GM19395 (cell line): ENCODE measurements around the gene GNG2.

Experiments
- ATAC-seq: cut with Tn5 transposase; IDR thresholded peaks from one replicate; pipeline ENCODE4 v1.9.1; 2021; ENCODE audit warnings: mild to moderate bottlenecking, moderate library complexity; ENCODE audit not compliant: unreplicated experiment

GNG2 gene

GRCh38 chr14:51855234-51855633 is 5.2 kb upstream of the GNG2 start:
- no peak for ATAC-seq

GRCh38 chr14:51856792-51857296 is 3.6 kb upstream of the GNG2 start:
- ATAC-seq = no peak

DNA sequence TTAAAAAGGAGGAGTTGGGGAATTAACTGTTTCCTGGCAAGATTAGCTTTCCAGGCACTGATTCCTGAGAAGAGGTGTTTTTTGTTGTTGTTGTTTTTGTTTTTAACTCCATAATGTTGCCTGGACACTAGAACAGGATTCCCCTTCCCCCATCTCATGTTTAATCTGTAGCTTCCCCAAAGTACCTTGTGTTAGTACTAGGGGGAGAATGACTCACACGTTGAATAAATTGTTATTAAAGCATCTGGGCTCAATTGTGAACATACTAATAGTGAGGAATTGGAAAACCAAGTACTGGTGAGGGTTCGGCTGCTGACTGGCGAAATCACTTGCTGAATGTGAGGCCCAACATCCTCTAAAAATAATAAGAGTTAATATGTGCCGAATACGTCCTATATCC is 1.3 kb upstream of the GNG2 start:
- ATAC-seq = no peak

DNA sequence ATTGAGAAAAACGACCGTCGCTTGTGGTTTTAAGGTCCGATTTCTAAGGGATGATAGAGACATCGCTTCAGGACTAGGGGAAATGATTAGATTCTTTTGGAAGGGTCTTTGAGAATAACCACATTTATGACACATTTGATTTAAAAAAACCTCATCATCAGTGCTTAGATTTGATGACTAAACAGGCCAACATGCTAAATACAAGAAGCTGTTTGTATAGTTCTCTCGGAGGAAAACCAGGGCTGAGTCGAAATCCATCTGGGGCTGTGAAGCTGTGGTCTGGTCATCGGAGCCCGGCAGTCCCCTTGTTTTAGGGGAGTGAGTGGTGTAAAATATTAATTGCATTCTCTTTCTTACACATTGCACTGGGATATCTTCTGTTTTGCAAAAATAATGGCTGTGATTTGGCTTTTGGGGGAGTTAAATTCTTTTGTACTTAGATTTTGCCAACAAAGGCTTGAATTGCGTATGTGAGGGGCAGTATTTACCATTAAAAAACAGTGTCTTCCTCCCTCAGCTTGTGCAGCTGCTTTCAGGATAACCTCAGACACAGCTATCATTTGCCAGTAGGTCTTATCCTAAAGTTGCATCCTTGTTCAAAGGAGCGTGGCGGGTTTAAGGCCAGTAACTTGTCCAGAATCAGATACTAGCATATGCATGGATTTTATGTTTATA is 550 bp downstream of the GNG2 start:
- peak; percentile 31 for ATAC-seq

DNA sequence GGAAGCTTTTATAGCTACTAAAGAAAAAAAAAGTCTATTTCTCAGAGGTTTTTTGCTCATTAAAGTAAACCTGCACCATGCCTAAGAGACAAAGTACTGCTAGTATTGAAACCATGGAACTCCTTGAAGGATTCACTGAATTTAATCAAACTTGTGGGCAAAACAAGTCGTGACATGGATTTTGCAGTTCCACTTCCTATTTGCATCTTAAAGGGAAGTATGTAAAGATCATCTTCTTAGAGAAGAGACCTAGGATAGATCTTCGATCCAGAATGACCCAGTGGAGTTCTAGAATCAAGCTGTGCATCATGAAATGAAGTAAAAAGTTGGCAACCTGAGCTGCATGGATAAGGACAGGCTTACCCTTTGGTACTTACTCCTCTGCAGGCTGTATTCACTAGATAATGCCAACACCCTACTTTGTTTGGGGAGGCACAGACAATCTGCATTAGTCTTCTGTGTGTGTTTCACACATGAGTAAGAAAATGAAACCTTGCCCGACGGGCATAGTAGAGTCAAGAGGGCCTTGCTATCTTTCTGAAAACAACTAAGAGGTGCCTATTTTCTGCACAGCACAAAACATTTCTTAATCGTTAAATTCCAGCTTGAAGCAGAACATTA is 1.9 kb downstream of the GNG2 start:
- ATAC-seq = no peak

DNA sequence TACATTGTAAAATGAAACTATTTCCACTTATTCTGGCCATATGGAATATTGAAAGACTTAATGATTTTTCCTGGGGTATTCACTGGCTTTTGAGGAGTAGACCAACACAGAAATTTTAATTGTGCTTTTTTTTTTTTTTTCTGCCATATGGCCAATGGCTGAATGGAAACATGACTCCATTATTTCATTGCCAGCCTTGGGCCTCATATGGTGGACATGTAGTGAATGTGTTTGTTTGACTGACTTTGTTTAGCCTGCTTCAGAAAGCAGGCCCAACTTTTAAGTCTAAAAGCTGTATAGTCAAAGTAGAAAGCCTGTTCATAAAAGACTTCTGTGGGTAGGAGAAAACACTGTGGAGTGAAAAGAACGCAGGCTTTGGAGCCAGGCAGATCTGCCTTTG is 2.4 kb downstream of the GNG2 start:
- ATAC-seq = no peak

GRCh38 chr14:51865953-51866747 is 5.7 kb downstream of the GNG2 start:
- peak; percentile 58 for ATAC-seq

DNA sequence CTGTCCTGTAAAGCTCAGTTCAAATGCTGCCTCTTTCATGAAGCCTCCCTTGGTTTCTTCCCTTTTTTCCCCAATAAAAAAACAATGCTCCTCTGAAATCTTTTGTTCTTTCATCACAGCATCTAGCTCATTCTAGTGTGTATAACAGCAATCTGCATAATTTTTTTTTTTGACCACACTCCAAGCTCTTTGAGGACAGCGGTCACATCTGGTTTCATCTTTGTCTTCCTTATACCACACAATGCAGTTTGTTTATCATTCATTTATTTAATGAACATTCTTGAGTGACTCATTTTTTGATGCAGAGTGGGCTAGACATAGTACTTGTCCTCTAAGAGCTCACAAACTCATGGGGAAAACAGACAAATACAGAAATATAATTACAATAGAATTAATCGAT is 7.3 kb downstream of the GNG2 start:
- ATAC-seq = no peak

GRCh38 chr14:51868405-51868804 is 8.0 kb downstream of the GNG2 start:
- no peak for ATAC-seq

DNA sequence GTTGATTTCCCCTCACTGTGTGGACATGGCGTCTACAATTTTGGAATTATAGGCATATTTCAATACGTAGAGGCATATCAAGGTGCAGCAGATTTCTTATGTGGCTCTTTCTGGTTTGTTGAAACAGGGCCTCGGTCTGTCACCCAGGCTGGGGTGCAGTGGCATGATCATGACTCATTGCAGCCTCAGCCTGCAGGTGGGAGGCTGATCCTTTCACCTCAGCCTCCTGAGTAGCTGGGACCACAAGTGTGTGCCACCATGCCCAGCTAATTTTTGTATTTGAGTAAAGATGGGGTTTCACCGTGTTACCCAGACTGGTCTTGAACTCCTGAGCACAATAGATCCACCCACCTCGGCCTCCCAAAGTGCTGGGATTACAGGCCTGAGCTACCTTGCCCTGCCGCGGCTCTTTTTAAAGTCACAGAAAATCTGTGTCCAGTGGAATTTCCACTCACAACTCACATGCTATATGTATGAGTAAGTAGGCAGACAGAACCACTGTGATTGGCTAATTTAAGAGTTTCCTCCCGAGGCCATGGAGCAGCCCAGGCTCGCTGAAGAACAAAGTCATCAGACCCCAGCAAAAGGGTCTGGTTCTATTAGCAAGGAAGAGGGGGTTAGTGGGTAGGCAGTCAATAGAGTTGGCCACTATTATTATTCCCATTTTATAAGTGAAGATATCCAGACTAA is 9.1 kb downstream of the GNG2 start:
- no peak for ATAC-seq

DNA sequence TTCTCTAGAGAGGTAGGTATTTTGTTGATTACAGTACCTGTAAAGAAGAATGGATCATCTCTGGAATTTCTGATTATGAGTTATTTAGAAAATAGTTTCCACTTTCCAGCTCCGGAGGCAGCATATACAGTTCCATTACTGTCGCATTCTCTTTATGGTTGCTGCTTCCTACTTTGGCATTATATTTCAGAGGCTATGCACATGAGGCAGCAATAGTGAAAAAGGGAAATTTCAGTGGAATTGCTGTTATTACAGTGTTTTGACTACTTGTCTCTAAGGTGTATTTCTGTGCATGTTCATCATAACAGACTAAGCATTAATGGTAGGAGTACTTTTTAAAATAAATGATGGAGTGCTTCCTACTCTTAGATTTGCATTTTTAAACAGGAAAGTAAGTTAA is 10.2 kb downstream of the GNG2 start:
- no peak for ATAC-seq

DNA sequence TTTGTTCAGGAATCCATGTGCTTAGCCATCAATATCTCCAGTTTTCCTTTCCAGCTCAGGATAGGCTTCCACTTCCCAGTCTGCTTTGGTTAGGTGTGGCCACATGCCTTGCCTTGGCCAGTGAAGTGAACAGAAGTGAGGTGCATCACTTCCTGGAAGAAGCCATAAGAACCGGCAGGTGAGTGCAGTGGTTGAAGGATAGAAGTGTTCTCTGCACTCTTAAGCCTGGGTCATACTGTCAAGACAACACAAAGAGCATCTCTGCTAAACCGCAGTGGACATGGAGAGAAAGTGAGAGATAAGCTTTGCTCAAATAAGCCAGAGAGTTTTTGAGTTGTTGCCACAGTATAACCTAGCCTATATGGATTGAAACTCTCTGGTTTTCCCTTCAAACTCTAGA is 11.4 kb downstream of the GNG2 start:
- no peak for ATAC-seq

DNA sequence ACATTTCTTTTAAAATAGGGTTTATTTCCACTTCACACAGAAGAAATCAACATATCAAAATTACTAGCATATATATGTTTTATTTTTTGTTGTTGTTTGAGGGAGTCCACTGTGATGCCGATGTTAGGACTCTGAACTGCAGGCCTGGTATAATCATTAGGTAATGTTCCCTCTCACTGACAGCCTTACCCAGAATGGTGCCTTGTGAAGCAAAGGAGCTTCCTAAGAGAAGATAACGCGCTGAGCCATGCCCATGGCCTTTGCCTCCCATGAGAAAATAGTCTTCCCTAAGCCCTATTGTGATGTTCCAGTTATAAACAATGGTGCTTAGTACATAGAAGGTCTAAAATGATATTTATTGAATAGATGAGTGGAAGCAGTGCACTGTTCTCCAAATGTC is 12.0 kb downstream of the GNG2 start:
- no peak for ATAC-seq

DNA sequence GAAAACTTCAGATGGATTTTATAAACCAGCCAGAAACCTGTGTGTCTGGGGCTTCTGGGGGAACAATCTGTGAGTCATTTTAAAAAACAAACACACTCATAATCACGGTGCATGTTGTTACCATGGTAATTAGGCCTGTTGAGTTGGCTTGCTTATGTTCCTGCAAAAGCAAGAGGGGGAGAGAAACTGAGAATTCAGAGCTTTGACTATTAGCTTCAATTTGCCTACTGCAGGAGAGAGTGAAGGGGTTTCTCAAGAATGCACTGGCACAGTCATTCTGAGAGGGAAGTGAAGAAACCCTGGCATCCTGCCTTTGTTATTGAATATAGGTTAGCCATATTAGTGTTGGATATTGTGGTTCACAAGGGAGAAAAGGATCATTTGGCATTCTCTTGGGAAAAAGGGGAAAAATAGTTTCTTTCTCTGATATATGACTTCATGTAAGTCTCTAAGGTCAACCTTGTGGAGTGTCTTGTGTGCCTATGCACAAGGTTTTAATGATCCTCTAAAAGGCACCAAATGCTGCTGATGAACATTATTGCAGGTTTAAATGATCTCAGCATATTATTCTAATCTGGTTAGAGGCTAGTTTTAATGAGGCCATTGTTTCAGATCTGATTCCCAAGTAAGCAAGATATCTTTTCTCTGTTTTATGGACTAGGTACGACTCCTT is 12.9 kb downstream of the GNG2 start:
- peak; percentile 95 for ATAC-seq

- no peak for ATAC-seq
Measured at GRCh38 chr14:51877810-51878209, 17.4 kb downstream of the GNG2 start.

- ATAC-seq = no peak
Measured at GRCh38 chr14:51879170-51879569, 18.8 kb downstream of the GNG2 start.

DNA sequence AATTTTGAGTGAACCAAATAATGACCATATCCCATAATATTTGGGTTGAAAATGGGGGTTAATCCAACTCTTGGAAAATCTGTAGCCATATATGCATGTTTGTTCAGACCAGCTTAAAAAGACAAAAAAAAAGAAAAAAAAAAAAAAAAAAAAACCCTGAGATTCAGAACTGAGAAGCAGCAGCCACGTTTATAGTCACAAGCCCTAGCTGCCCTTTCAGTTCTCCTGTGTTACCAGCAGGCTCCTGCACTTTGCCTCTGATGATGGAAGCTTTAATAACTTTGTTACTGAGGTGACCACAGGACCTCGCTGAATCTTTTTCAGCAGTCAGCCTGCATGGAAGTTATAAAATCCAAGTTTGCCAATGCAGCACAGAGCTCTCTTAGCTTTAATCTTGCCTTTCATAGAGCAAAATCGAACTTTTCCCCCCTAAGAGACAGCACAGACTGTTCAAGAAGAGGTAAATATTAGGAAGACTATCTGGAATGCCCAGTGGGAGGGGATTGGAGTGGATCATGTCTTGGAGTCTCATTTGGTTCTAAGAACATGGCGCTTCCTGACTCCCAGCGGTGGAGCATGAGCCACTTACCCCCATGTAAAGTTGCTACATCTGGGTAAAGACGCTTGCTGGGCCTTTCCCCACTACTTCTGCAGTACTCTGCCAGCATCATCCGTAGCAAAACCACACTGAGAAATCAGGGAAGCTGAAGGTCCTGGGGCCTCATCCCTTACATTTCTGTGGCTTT is 20.6 kb downstream of the GNG2 start:
- peak; percentile 78 for ATAC-seq

GRCh38 chr14:51881636-51882035 is 21.2 kb downstream of the GNG2 start:
- no peak for ATAC-seq

- no peak for ATAC-seq
Measured at GRCh38 chr14:51883232-51883631, 22.8 kb downstream of the GNG2 start.
